ENCODE measurements around the gene SLX9.

Gene SLX9

DNA sequence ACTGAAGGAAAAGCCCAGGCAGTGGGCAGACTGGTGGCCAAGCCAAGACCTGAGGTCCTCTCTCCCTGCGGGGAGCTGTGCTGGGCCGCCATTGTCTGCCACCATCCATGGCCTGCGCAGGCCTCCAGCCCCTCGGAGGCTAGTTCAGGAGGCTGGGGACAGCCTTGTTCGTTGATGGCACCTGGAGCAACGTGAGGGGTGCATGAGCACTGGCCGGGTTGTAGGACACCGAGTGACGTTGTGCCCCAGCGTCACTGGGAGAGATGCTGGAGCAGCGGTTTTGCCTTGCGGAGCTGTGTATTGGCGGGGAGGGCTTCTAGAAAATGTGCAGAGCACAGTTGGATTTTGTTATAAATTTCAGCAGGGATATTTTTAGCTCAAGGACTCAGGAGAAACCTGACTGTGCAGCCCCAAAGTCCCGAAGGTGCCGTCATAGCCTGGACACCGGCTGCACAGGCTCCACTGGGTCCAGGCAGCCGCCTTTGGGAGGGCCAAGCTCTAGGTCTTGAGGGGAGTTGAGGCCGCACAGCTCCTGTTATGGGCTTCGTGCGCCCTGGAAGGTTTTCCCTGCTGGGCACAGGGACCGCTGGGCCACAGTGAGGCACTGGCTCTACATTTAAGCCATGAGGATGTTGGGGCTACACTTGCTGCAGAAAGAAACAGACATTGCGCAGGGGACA, 86.4 kb downstream of the SLX9 start:
- H3K27ac ChIP-seq (replicated peaks), result no peak overlapping the region
- peaks cover 17% of the 10 kb centered on the region for H3K27me3 ChIP-seq (ENCODE audit: insufficient read depth, poor library complexity, severe bottlenecking)
- no peak overlapping the region for H3K4me3 ChIP-seq (replicated peaks; ENCODE audit: insufficient read depth, low read length)
- DNase-seq (ENCODE audit: low read depth in 1 of 2, low spot score in 1 of 2), result no peak
- TF ChIP-seq POLR2AphosphoS5 (IDR thresholded peaks at IDR 0.05; ENCODE audit: low read depth) (no peak), GABPA (IDR thresholded peaks at IDR 0.05; ENCODE audit: low read depth) (no peak), SPI1 (IDR thresholded peaks at IDR 0.05; ENCODE audit: borderline replicate concordance, low read depth) (no peak)
- TF ChIP-seq, protein P1, sequence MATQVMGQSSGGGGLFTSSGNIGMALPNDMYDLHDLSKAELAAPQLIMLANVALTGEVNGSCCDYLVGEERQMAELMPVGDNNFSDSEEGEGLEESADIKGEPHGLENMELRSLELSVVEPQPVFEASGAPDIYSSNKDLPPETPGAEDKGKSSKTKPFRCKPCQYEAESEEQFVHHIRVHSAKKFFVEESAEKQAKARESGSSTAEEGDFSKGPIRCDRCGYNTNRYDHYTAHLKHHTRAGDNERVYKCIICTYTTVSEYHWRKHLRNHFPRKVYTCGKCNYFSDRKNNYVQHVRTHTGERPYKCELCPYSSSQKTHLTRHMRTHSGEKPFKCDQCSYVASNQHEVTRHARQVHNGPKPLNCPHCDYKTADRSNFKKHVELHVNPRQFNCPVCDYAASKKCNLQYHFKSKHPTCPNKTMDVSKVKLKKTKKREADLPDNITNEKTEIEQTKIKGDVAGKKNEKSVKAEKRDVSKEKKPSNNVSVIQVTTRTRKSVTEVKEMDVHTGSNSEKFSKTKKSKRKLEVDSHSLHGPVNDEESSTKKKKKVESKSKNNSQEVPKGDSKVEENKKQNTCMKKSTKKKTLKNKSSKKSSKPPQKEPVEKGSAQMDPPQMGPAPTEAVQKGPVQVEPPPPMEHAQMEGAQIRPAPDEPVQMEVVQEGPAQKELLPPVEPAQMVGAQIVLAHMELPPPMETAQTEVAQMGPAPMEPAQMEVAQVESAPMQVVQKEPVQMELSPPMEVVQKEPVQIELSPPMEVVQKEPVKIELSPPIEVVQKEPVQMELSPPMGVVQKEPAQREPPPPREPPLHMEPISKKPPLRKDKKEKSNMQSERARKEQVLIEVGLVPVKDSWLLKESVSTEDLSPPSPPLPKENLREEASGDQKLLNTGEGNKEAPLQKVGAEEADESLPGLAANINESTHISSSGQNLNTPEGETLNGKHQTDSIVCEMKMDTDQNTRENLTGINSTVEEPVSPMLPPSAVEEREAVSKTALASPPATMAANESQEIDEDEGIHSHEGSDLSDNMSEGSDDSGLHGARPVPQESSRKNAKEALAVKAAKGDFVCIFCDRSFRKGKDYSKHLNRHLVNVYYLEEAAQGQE (IDR thresholded peaks at IDR 0.05; ENCODE audit: insufficient replicate concordance, low read depth), result no peak
- TF ChIP-seq, protein P2, sequence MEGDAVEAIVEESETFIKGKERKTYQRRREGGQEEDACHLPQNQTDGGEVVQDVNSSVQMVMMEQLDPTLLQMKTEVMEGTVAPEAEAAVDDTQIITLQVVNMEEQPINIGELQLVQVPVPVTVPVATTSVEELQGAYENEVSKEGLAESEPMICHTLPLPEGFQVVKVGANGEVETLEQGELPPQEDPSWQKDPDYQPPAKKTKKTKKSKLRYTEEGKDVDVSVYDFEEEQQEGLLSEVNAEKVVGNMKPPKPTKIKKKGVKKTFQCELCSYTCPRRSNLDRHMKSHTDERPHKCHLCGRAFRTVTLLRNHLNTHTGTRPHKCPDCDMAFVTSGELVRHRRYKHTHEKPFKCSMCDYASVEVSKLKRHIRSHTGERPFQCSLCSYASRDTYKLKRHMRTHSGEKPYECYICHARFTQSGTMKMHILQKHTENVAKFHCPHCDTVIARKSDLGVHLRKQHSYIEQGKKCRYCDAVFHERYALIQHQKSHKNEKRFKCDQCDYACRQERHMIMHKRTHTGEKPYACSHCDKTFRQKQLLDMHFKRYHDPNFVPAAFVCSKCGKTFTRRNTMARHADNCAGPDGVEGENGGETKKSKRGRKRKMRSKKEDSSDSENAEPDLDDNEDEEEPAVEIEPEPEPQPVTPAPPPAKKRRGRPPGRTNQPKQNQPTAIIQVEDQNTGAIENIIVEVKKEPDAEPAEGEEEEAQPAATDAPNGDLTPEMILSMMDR (IDR thresholded peaks at IDR 0.05; ENCODE audit: insufficient read depth, low read length), result no peak

All from HL-60 (cell line).